ENCODE data around the gene NOS1AP.

DNA sequence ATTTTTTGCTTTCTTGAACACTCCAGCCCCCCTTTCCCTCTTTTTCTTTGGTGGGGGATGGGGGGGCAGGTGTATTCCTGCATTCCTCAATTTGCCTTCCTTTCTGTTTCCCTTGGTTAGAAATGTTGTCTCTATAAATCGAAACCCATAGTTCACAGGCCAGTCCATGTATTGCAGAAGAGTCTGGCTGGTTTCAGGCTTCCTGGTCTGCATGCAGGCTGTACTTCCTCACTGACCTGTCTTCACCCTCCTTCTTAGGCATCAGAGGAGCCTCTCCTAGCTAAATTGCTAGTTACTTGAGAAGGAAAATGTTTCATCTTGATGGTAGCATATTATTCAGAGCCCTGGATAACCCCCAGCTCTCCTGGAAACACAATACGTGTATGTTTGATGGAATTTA, 167.1 kb downstream of the NOS1AP start:
- no peak for TF ChIP-seq POLR2AphosphoS5 (IDR thresholded peaks at IDR 0.05)
- no peak for TF ChIP-seq POLR2A (IDR thresholded peaks at IDR 0.05)

Measured in transverse colon (tissue), 3 donors.